CD14-positive monocyte (primary cell): ENCODE measurements around the gene SLC37A4. TPM values are rescaled to one million over a fixed set of nuclear protein-coding genes. Genes with fewer than 3 reads are reported as not detected.

ENCODE experiments used
- DNase-seq, 3 donors: peaks; one replicate each; pipeline ENCODE4 v3.0.0-alpha.2; 2011 to 2022
- H2AFZ ChIP-seq: 2 replicates; pipeline ENCODE4 v1.6.0; 2012; ENCODE audit warnings: mild to moderate bottlenecking, low read depth, low read length, inconsistent platforms; ENCODE audit not compliant: insufficient read depth, poor library complexity, severe bottlenecking
- H3K27ac ChIP-seq, 2 donors: 1 replicate in 1 of 2; 2 replicates in 1 of 2; pipeline ENCODE4 v1.5.1; 2012 to 2013; ENCODE audit warnings: low read length in 2 of 2, control low read depth in 1 of 2, inconsistent platforms in 1 of 2, low read depth in 1 of 2, mild to moderate bottlenecking in 1 of 2
- H3K27me3 ChIP-seq, 2 donors: one replicate each; pipeline versions ENCODE4 v1.6.0 to v1.6.1; 2011 to 2013; ENCODE audit warnings: low read length in 2 of 2; ENCODE audit not compliant: control insufficient read depth in 2 of 2, insufficient read depth in 2 of 2
- H3K36me3 ChIP-seq, 2 donors: replicated peaks in 1 of 2; 1 replicate in 1 of 2; 2 replicates in 1 of 2; pipeline versions ENCODE4 v1.5.1 to v1.6.1; 2012 to 2013; ENCODE audit warnings: low read length in 2 of 2, control low read depth in 1 of 2, inconsistent platforms in 1 of 2, mild to moderate bottlenecking in 1 of 2; ENCODE audit not compliant: insufficient read depth in 2 of 2, control insufficient read depth in 1 of 2
- H3K4me1 ChIP-seq, 2 donors: 1 replicate in 1 of 2; 2 replicates in 1 of 2; pipeline versions ENCODE4 v1.5.1 to v1.6.1; 2012 to 2013; ENCODE audit warnings: low read length in 2 of 2, control low read depth in 1 of 2, inconsistent platforms in 1 of 2, mild to moderate bottlenecking in 1 of 2, moderate library complexity in 1 of 2; ENCODE audit not compliant: insufficient read depth in 2 of 2, control insufficient read depth in 1 of 2
- H3K4me2 ChIP-seq: replicated peaks from 2 replicates; pipeline ENCODE3; 2012; ENCODE audit warnings: low read length, moderate library complexity, mild to moderate bottlenecking; ENCODE audit not compliant: poor library complexity, severe bottlenecking; ENCODE audit errors: extremely low read depth
- H3K4me3 ChIP-seq, 3 experiments: fragments of 200-600 bp in 1 of 3; sonication (generic) in 1 of 3; replicated peaks in 1 of 3; 1 replicate in 2 of 3; 2 replicates in 1 of 3; pipeline ENCODE4 v1.5.1; 2011 to 2013; ENCODE audit warnings: low read length in 3 of 3, mild to moderate bottlenecking in 3 of 3, control low read depth in 2 of 3, low read depth in 2 of 3, inconsistent platforms in 1 of 3, moderate library complexity in 1 of 3
- H3K79me2 ChIP-seq: 2 replicates; pipeline ENCODE4 v1.6.0; 2012; ENCODE audit warnings: mild to moderate bottlenecking, control low read depth, inconsistent platforms, low read length, moderate library complexity; ENCODE audit not compliant: insufficient read depth
- H3K9ac ChIP-seq: 2 replicates; pipeline ENCODE4 v1.6.0; 2017; ENCODE audit warnings: low read length, mild to moderate bottlenecking; ENCODE audit not compliant: insufficient read depth, poor library complexity, severe bottlenecking
- H3K9me3 ChIP-seq, 2 donors: replicated peaks in 1 of 2; 1 replicate in 1 of 2; 2 replicates in 1 of 2; pipeline versions ENCODE4 v1.5.1 to v1.6.1; 2012 to 2013; ENCODE audit warnings: low read length in 2 of 2, control low read depth in 1 of 2; ENCODE audit not compliant: control insufficient read depth in 1 of 2, insufficient read depth in 1 of 2
- H4K20me1 ChIP-seq: 2 replicates; pipeline ENCODE4 v1.6.0; 2012; ENCODE audit warnings: mild to moderate bottlenecking, low read length, control low read depth, moderate library complexity; ENCODE audit not compliant: insufficient read depth
- H3K27ac Mint-ChIP-seq, 7 donors: one replicate each; pipeline ENCODE4 v1.8.0; 2020; ENCODE audit warnings: mild to moderate bottlenecking in 7 of 7, mixed read lengths in 7 of 7, moderate library complexity in 6 of 7, inconsistent platforms in 2 of 7
- H3K27me3 Mint-ChIP-seq, 3 donors: one replicate each; pipeline ENCODE4 v1.8.0; 2021 to 2022; ENCODE audit warnings: low read depth in 3 of 3, mild to moderate bottlenecking in 3 of 3, mixed read lengths in 3 of 3, moderate library complexity in 3 of 3, inconsistent platforms in 1 of 3
- H3K36me3 Mint-ChIP-seq, 2 donors: one replicate each; pipeline ENCODE4 v1.8.0; 2020; ENCODE audit warnings: mixed read lengths in 2 of 2, inconsistent platforms in 1 of 2, mild to moderate bottlenecking in 1 of 2
- H3K4me1 Mint-ChIP-seq: one replicate; pipeline ENCODE4 v1.8.0; 2020; ENCODE audit warnings: mild to moderate bottlenecking, mixed read lengths
- H3K4me3 Mint-ChIP-seq, 2 donors: one replicate each; pipeline ENCODE4 v1.8.0; 2020; ENCODE audit warnings: mild to moderate bottlenecking in 2 of 2, mixed read lengths in 2 of 2, moderate library complexity in 1 of 2
- H3K9me3 Mint-ChIP-seq, 7 donors: one replicate each; pipeline ENCODE4 v1.8.0; 2020 to 2022; ENCODE audit warnings: mixed read lengths in 7 of 7, mild to moderate bottlenecking in 6 of 7, moderate library complexity in 6 of 7, inconsistent platforms in 2 of 7
- CTCF ChIP-seq: fragments of 200-600 bp; IDR thresholded peaks from one replicate; pipeline ENCODE4 v1.8.0; 2022; ENCODE audit warnings: antibody characterized with exemption, mild to moderate bottlenecking
- WGBS: methylation state at CpG from one replicate; pipeline ENCODE4 v1.1.5; 2013; ENCODE audit warnings: missing lambda C conversion rate; ENCODE audit not compliant: insufficient coverage; 5-methylcytosine and 5-hydroxymethylcytosine counted together
- intact Hi-C, 2 donors: fragments of 100-400 bp; cut with micrococcal nuclease; formaldehyde crosslinking; loops; one replicate each; pipeline versions ENCODE4 v1.15.0 to v1.15.1; 2023
- polyA plus RNA-seq, 3 donors: library from polyadenylated mRNA; depleted of rRNA in 1 of 3; unstranded in 2 of 3; stranded (reverse) in 1 of 3; fragments of 300-500 nt in 2 of 3; fragments of >200 nt in 1 of 3; fragmentation: Illumina TruSeq in 2 of 3; gene quantifications; 1 replicate in 2 of 3; 2 replicates in 1 of 3; pipeline ENCODE4 v1.2.3, GENCODE V29; 2012 to 2021

The SLC37A4 gene
- polyA plus RNA-seq, 3 donors: 5.9 to 8.0 (median 7.2) TPM

GRCh38 chr11:119047205-119047604 lies 16.5 kb upstream of the SLC37A4 start:
- TF ChIP-seq CTCF: no peak
- Histone ChIP-seq H3K27me3 (no peaks in the 10 kb centered on the region), H3K36me3 (peaks cover 53 to 80% of the 10 kb centered on the region in 2 donors), H3K27ac (no peak overlapping the region), H4K20me1 (no peaks in the 10 kb centered on the region), H3K9me3 (no peaks in the 10 kb centered on the region), H3K4me1 (no peaks in the 10 kb centered on the region), H3K9ac (no peak overlapping the region), H3K79me2 (no peaks in the 10 kb centered on the region), H3K4me2 (no peak overlapping the region), H3K4me3 (no peak overlapping the region), H2AFZ (no peak overlapping the region)
- 100% methylated on average over 4 of the region's 6 CpGs for WGBS
- Mint-ChIP-seq H3K27ac (no peak overlapping the region), H3K9me3 (no peaks in the 10 kb centered on the region), H3K27me3 (no peaks in the 10 kb centered on the region), H3K4me1 (no peaks in the 10 kb centered on the region), H3K36me3 (peaks cover 72 to 81% of the 10 kb centered on the region in 2 donors), H3K4me3 (no peak overlapping the region)
- intact Hi-C loops: no loop called here
- DNase-seq: no peak

DNA sequence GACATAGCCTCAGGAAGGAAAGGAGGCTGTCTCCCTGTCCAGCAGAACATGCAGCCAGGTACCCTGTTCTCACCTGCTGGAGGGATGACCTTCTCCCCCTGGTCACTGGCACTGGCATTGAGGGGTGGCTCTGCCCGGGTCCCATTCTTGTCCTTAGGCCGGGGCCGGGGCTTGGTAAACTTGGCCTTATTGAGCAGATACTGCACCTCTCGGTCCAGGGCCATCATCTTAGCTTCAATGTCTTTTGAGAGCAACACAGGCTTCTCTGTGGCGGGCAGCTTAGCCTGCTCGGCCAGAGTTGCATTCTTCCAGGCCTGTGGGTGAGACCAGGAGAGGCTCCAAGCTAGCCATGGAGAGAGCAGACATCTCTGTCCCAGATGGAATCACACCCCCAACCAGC lies 15.8 kb upstream of the SLC37A4 start:
- WGBS: 100% methylated on average over 5 of the region's 6 CpGs
- Histone ChIP-seq H3K4me1 (no peaks in the 10 kb centered on the region), H3K9ac (no peak overlapping the region), H3K79me2 (no peaks in the 10 kb centered on the region), H4K20me1 (no peaks in the 10 kb centered on the region), H3K4me3 (no peak overlapping the region), H3K27ac (no peak overlapping the region), H3K36me3 (peaks cover 47 to 73% of the 10 kb centered on the region in 2 donors), H3K9me3 (no peaks in the 10 kb centered on the region), H2AFZ (no peak overlapping the region), H3K27me3 (no peaks in the 10 kb centered on the region), H3K4me2 (no peak overlapping the region)
- no peaks in the 10 kb centered on the region for H3K27me3 Mint-ChIP-seq
- peak overlapping the region in 1 of 7 donors; percentile 61 for H3K27ac Mint-ChIP-seq
- no peak for DNase-seq
- H3K36me3 Mint-ChIP-seq: peaks cover 65 to 74% of the 10 kb centered on the region in 2 donors
- H3K4me3 Mint-ChIP-seq: no peak overlapping the region
- no peaks in the 10 kb centered on the region for H3K9me3 Mint-ChIP-seq
- H3K4me1 Mint-ChIP-seq: no peaks in the 10 kb centered on the region
- no peak for TF ChIP-seq CTCF
- intact Hi-C loops: no loop called here
